Testis (tissue), 2 donors: ENCODE data around the gene NAB1.

Experiments used
- CTCF ChIP-seq, 3 experiments: fragments of 450-650 bp in 2 of 3; fragments of 200-600 bp in 1 of 3; sonication (generic) in 1 of 3; IDR thresholded peaks; one replicate each; pipeline ENCODE4 v1.5.1; 2016 to 2019; ENCODE audit warnings: antibody characterized with exemption in 3 of 3, mild to moderate bottlenecking in 2 of 3, moderate library complexity in 1 of 3
- POLR2A ChIP-seq: fragments of 450-650 bp; IDR thresholded peaks from one replicate; pipeline ENCODE4 v1.6.1; 2017; ENCODE audit warnings: antibody characterized with exemption, mild to moderate bottlenecking, moderate library complexity

GRCh38 chr2:190649798-190650390, 1.0 kb downstream of the NAB1 start:
- TF ChIP-seq CTCF (IDR thresholded peaks at IDR 0.05): no peak
- TF ChIP-seq POLR2A: no peak
